ENCODE measurements around the gene DNAJB4. TPM values are rescaled to one million over a fixed set of nuclear protein-coding genes. Genes with fewer than 3 reads are reported as not detected.
"Not testable (repeated sequence)": the region's sequence is repeated elsewhere in the genome, so short reads cannot be mapped to it uniquely, and the experiment has no call there.

DNAJB4 gene
- total and polyA plus RNA-seq, 2 donors (not counting 3 experiments of a cell fraction or from before 2014, with no cell fraction given): 30.4 to 136 TPM

DNA sequence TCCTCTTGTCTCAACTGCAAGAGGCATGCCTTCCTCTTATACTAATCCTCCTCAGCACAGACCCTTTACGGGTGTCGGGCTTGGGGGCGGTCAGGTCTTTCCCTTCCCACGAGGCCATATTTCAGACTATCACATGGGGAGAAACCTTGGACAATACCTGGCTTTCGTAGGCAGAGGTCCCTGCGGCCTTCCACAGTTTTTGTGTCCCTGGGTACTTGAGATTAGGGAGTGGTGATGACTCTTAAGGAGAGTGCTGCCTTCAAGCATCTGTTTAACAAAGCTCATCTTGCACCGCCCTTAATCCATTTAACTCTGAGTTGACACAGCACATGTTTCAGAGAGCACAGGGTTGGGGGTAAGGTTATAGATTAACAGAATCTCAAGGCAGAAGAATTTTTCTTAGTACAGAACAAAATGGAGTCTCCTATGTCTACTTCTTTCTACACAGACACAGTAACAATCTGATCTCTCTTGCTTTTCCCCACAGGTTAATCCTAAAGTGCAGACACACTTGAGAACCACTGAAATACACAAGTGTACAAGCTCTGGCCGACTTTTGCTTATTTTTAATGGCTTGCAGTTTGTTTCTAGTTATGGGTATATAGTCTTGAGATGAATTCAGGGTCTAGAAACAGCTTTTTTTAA lies 21.3 kb upstream of the DNAJB4 start:
- H3K36me3 ChIP-seq (ENCODE audit: control insufficient read depth in 2 of 2, extremely low read depth in 1 of 2, insufficient read depth in 2 of 2, low read length in 2 of 2); H3K4me3 ChIP-seq (replicated peaks in 1 of 3; ENCODE audit: insufficient read depth in 1 of 3, low read depth in 1 of 3, low read length in 3 of 3); BruUV-seq (replicated peaks); dilution Hi-C loops (cut with MboI; ENCODE audit: extremely low pct_ligation_motif_present, low sequenced_read_pairs); intact Hi-C loops (cut with micrococcal nuclease); H3K9me3 ChIP-seq (replicated peaks; ENCODE audit: control insufficient read depth, insufficient read depth, low read length); H2AFZ ChIP-seq (ENCODE audit: low read depth, low read length); DNase-seq (ENCODE audit: low read depth, low spot score); H3K9me1 ChIP-seq (replicated peaks; ENCODE audit: control insufficient read depth, extremely low read depth, insufficient read depth, low read length); H3K4me2 ChIP-seq (ENCODE audit: insufficient read depth, low read length); H3K27me3 ChIP-seq (ENCODE audit: control insufficient read depth in 2 of 2, insufficient read depth in 2 of 2, low read length in 2 of 2); FAIRE-seq; POLR2A ChIA-PET; H3K9ac ChIP-seq (replicated peaks; ENCODE audit: extremely low read depth, insufficient read depth, low read length); H4K20me1 ChIP-seq (replicated peaks; ENCODE audit: control insufficient read depth, extremely low read depth, insufficient read depth, low read length); H3K27ac ChIP-seq (ENCODE audit: insufficient read depth, low read depth, low read length): not testable (repeated sequence)
- CTCF ChIA-PET: interaction anchor here (1.0 to 3.6 kb wide), 2 partner anchors 21 to 131 kb away, joined by 5 to 37 read pairs; partner anchors contain the start of gene DNAJB4
- Histone ChIP-seq H3K79me2 (ENCODE audit: control insufficient read depth, insufficient read depth, low read length) (peaks cover 78% of the 10 kb centered on the region), H3K4me1 (ENCODE audit: control insufficient read depth, extremely low read depth, insufficient read depth, low read length) (peaks cover 14% of the 10 kb centered on the region)

- CTCF ChIA-PET: interaction anchor here (1.0 kb wide), 1 partner anchor 131 kb away, joined by 5 read pairs; no protein-coding TSS in a partner anchor
- Histone ChIP-seq H3K79me2 (ENCODE audit: control insufficient read depth, insufficient read depth, low read length) (peaks cover 78% of the 10 kb centered on the region), H3K4me1 (ENCODE audit: control insufficient read depth, extremely low read depth, insufficient read depth, low read length) (peaks cover 14% of the 10 kb centered on the region), H3K27me3 (ENCODE audit: control insufficient read depth in 2 of 2, insufficient read depth in 2 of 2, low read length in 2 of 2) (no peaks in the 10 kb centered on the region), H4K20me1 (replicated peaks; ENCODE audit: control insufficient read depth, extremely low read depth, insufficient read depth, low read length) (no peaks in the 10 kb centered on the region), H3K9ac (replicated peaks; ENCODE audit: extremely low read depth, insufficient read depth, low read length) (no peak overlapping the region), H2AFZ (ENCODE audit: low read depth, low read length) (no peak overlapping the region), H3K4me2 (ENCODE audit: insufficient read depth, low read length) (no peak overlapping the region), H3K9me3 (replicated peaks; ENCODE audit: control insufficient read depth, insufficient read depth, low read length) (no peaks in the 10 kb centered on the region), H3K27ac (ENCODE audit: insufficient read depth, low read depth, low read length) (no peak overlapping the region), H3K9me1 (replicated peaks; ENCODE audit: control insufficient read depth, extremely low read depth, insufficient read depth, low read length) (no peaks in the 10 kb centered on the region), H3K4me3 (replicated peaks in 1 of 3; ENCODE audit: insufficient read depth in 1 of 3, low read depth in 1 of 3, low read length in 3 of 3) (no peak overlapping the region), H3K36me3 (ENCODE audit: control insufficient read depth in 2 of 2, extremely low read depth in 1 of 2, insufficient read depth in 2 of 2, low read length in 2 of 2) (peaks cover 0 to 5% of the 10 kb centered on the region in 2 experiments)
- TF ChIP-seq GATA2 (IDR thresholded peaks at IDR 0.05; ENCODE audit: insufficient read depth, insufficient read length, low read depth, low read length) (no peak), POLR2A (IDR thresholded peaks at IDR 0.05; ENCODE audit: low read depth, low read length) (no peak), MAX (IDR thresholded peaks at IDR 0.05; ENCODE audit: insufficient read depth, insufficient read length) (no peak), JUN (IDR thresholded peaks at IDR 0.05; ENCODE audit: borderline replicate concordance, insufficient read depth, insufficient read length, low read depth) (no peak), EZH2 (IDR thresholded peaks at IDR 0.05; ENCODE audit: borderline replicate concordance, low read depth, low read length, severe bottlenecking) (no peak), FOS (IDR thresholded peaks at IDR 0.05; ENCODE audit: borderline replicate concordance, insufficient read depth, low read length) (no peak)
- TF ChIP-seq, protein P1, sequence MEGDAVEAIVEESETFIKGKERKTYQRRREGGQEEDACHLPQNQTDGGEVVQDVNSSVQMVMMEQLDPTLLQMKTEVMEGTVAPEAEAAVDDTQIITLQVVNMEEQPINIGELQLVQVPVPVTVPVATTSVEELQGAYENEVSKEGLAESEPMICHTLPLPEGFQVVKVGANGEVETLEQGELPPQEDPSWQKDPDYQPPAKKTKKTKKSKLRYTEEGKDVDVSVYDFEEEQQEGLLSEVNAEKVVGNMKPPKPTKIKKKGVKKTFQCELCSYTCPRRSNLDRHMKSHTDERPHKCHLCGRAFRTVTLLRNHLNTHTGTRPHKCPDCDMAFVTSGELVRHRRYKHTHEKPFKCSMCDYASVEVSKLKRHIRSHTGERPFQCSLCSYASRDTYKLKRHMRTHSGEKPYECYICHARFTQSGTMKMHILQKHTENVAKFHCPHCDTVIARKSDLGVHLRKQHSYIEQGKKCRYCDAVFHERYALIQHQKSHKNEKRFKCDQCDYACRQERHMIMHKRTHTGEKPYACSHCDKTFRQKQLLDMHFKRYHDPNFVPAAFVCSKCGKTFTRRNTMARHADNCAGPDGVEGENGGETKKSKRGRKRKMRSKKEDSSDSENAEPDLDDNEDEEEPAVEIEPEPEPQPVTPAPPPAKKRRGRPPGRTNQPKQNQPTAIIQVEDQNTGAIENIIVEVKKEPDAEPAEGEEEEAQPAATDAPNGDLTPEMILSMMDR (IDR thresholded peaks at IDR 0.05; ENCODE audit: extremely low read depth in 1 of 2, insufficient read depth in 1 of 2, low read depth in 1 of 2, low read length in 2 of 2): no peak
- intact Hi-C loops (cut with micrococcal nuclease): no loop called here
- dilution Hi-C loops (cut with MboI; ENCODE audit: extremely low pct_ligation_motif_present, low sequenced_read_pairs): no loop called here
- no TSS peak for BruUV-seq (replicated peaks)
- FAIRE-seq (no peak), DNase-seq (ENCODE audit: low read depth, low spot score) (no peak)
- POLR2A ChIA-PET: no interaction called here
Observed at GRCh38 chr1:77983997-77984355, 20.8 kb upstream of the DNAJB4 start.
